Uterus (tissue), 2 donors: Measurements from ENCODE around the gene LHPP.

Source experiments
- CTCF ChIP-seq, 4 experiments: fragments of 200-600 bp in 2 of 4; fragments of 450-650 bp in 2 of 4; sonication (generic) in 2 of 4; IDR thresholded peaks; one replicate each; pipeline ENCODE4 v1.5.1; 2016 to 2019; ENCODE audit warnings: antibody characterized with exemption in 4 of 4, mild to moderate bottlenecking in 2 of 4, moderate library complexity in 1 of 4
- POLR2A ChIP-seq, 2 donors: fragments of 450-650 bp; IDR thresholded peaks; one replicate each; pipeline ENCODE4 v1.6.1; 2016; ENCODE audit warnings: antibody characterized with exemption in 2 of 2, mild to moderate bottlenecking in 1 of 2, moderate library complexity in 1 of 2

- TF ChIP-seq CTCF (IDR thresholded peaks at IDR 0.05): no peak
- TF ChIP-seq POLR2A (IDR thresholded peaks at IDR 0.05): no peak
Observed at GRCh38 chr10:124482236-124482800, 20.7 kb downstream of the LHPP start.
